OCI-LY3 (cell line): ENCODE measurements around the gene SLC15A1.

Source experiments
- H2AFZ ChIP-seq: fragments of 200-600, 300-600 bp; shearing (Covaris generic); 2 replicates; pipeline ENCODE4 v1.6.0; 2014; ENCODE audit warnings: antibody characterized with exemption, low read depth, low read length
- H3K27ac ChIP-seq: fragments of 200-600, 300-600 bp; sonication (generic); 2 replicates; pipeline ENCODE4 v1.5.1; 2014; ENCODE audit warnings: mild to moderate bottlenecking, low read length, moderate library complexity, mixed read lengths
- H3K27me3 ChIP-seq: fragments of 200-600, 300-600 bp; sonication (generic); 2 replicates; pipeline ENCODE4 v1.6.1; 2014; ENCODE audit warnings: low read depth, low read length, mixed read lengths
- H3K36me3 ChIP-seq: fragments of 200-600, 300-600 bp; sonication (generic); replicated peaks from 2 replicates; pipeline ENCODE3; 2014; ENCODE audit warnings: low read depth, low read length, mixed read lengths
- H3K4me1 ChIP-seq: fragments of 300-600, 200-600 bp; sonication (generic); 2 replicates; pipeline ENCODE4 v1.6.1; 2014; ENCODE audit warnings: low read length, mixed read lengths
- H3K4me2 ChIP-seq: fragments of 200-600, 300-600 bp; sonication (generic); 2 replicates; pipeline ENCODE4 v1.6.1; 2014; ENCODE audit warnings: low read length, mixed read lengths
- H3K4me3 ChIP-seq: fragments of 300-600, 200-600 bp; sonication (generic); 2 replicates; pipeline ENCODE4 v1.5.1; 2014; ENCODE audit warnings: antibody characterized with exemption, mild to moderate bottlenecking, low read length, moderate library complexity
- H3K79me2 ChIP-seq: fragments of 300-600, 200-600 bp; shearing (Covaris generic); 2 replicates; pipeline ENCODE4 v1.6.1; 2014; ENCODE audit warnings: mild to moderate bottlenecking, low read length, mixed read lengths
- H3K9ac ChIP-seq: fragments of 300-600, 200-600 bp; shearing (Covaris generic); 2 replicates; pipeline ENCODE4 v1.6.0; 2014; ENCODE audit warnings: mild to moderate bottlenecking, low read length, moderate library complexity
- H3K9me3 ChIP-seq: fragments of 200-600, 300-600 bp; shearing (Covaris generic); 2 replicates; pipeline ENCODE4 v1.6.1; 2014; ENCODE audit warnings: low read length, mixed read lengths; ENCODE audit not compliant: insufficient read depth
- H4K20me1 ChIP-seq: fragments of 200-600, 300-600 bp; sonication (generic); 2 replicates; pipeline ENCODE4 v1.6.1; 2016; ENCODE audit warnings: low read length, mixed read lengths; ENCODE audit not compliant: insufficient read depth
- EZH2phosphoT487 ChIP-seq: fragments of 200-600 bp; shearing (Covaris generic); IDR thresholded peaks from 2 replicates; pipeline ENCODE4 v1.6.1; 2018; ENCODE audit warnings: antibody characterized with exemption, mixed run types, low read depth
- TF ChIP-seq, protein P1 (sequence below): fragments of 200-600, 300-600 bp; sonication (generic); IDR thresholded peaks from 2 replicates; pipeline ENCODE4 v1.5.1; 2014; ENCODE audit warnings: antibody characterized with exemption, low read length, low read depth

The SLC15A1 gene, protein sequence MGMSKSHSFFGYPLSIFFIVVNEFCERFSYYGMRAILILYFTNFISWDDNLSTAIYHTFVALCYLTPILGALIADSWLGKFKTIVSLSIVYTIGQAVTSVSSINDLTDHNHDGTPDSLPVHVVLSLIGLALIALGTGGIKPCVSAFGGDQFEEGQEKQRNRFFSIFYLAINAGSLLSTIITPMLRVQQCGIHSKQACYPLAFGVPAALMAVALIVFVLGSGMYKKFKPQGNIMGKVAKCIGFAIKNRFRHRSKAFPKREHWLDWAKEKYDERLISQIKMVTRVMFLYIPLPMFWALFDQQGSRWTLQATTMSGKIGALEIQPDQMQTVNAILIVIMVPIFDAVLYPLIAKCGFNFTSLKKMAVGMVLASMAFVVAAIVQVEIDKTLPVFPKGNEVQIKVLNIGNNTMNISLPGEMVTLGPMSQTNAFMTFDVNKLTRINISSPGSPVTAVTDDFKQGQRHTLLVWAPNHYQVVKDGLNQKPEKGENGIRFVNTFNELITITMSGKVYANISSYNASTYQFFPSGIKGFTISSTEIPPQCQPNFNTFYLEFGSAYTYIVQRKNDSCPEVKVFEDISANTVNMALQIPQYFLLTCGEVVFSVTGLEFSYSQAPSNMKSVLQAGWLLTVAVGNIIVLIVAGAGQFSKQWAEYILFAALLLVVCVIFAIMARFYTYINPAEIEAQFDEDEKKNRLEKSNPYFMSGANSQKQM

DNA sequence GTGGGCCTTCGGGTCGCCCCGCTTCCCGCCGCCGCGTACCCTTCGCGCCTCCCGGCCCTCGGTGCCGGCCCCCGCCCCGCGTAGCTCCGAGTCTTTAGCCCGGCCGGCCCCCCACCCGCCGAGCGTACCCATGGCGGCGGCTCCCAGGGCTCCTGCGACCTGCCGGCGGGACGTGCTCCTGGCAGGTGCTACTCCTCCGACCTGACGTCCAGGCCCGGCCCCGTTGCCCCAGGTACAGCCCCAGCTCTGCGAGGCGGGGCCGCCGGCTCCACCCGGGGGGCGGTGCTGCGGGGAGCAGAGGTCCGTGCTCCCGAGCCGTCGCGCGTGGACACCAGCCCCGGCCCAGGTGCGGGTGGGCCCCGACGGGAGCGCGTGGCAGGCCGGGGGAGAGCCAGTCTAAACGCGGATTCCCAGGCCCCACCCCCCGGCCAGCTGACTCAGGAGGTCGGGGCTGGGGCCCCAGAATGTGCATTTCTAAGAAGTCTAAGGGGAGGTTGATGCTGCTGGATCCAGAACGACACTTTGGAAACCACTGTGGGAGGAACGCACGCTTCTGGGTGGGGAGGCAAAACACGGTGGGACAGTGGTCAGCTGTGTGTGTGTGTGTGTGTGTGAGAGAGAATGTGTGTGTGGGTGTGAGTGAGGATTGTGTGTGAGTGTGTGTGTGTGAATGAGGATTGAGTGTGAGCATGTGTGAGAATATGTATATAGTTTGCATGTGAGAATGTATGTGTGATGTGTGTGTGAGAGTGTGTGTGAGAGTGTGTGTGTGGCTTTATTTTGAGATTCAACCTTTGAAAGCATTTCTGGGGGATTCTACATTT is at the start of gene SLC15A1:
Gene SLC15A1, minus strand, starts transcription at position 206 of the 824 bp plus-strand sequence. Its CDS starts 74 bp downstream, at position 132.
- Histone ChIP-seq H3K4me3 (no peak within 1 kb of the TSS), H3K36me3 (no peaks in the 10 kb centered on the region), H3K4me1 (no peaks in the 10 kb centered on the region), H3K27me3 (peaks cover 8% of the 10 kb centered on the region), H3K4me2 (no peak within 1 kb of the TSS), H3K9ac (no peak within 1 kb of the TSS), H2AFZ (no peak within 1 kb of the TSS), H3K27ac (no peak within 1 kb of the TSS), H4K20me1 (no peaks in the 10 kb centered on the region), H3K79me2 (no peaks in the 10 kb centered on the region), H3K9me3 (no peaks in the 10 kb centered on the region)
- no peak for TF ChIP-seq EZH2phosphoT487
- TF ChIP-seq, protein P1, sequence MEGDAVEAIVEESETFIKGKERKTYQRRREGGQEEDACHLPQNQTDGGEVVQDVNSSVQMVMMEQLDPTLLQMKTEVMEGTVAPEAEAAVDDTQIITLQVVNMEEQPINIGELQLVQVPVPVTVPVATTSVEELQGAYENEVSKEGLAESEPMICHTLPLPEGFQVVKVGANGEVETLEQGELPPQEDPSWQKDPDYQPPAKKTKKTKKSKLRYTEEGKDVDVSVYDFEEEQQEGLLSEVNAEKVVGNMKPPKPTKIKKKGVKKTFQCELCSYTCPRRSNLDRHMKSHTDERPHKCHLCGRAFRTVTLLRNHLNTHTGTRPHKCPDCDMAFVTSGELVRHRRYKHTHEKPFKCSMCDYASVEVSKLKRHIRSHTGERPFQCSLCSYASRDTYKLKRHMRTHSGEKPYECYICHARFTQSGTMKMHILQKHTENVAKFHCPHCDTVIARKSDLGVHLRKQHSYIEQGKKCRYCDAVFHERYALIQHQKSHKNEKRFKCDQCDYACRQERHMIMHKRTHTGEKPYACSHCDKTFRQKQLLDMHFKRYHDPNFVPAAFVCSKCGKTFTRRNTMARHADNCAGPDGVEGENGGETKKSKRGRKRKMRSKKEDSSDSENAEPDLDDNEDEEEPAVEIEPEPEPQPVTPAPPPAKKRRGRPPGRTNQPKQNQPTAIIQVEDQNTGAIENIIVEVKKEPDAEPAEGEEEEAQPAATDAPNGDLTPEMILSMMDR, result no peak

DNA sequence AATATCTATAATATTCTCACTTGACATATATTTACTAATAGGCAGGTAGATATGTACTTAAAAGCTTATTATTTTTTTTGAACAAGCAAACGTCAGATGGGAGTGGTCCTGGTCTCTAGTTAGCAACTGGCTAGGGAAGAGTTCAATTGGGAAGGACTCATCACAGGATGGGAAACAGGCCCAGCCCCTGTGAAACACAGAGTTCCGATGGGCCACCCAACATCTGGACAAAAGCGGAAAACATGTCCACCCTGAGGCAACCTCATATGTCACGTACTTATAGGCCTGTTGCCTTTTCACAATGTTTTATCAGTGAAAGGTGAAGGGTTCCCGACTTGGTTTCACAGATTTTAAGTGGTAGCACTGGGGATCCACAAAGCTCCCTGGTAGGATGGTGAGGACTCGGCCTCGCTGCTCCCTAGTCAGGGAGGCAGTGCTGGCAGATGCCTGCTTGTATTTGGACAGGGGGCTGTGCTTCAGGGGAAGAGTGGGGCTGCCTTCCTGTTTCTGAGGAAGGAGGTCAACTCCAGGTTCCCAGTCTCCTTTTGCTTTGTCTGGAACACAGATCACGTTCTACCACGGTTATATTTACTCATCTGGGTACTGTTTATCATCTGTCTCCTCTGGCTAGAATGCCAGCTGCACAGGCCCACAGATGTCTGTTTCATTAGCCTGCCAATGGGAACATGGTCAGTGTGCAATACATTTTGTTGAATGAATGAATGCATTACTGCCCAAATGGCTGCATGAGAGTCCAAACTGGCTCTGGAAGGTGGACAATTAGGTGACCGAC is 49.4 kb upstream of the SLC15A1 start:
- Histone ChIP-seq H3K27ac (no peak overlapping the region), H3K4me2 (no peak overlapping the region), H3K9me3 (no peaks in the 10 kb centered on the region), H3K36me3 (no peaks in the 10 kb centered on the region), H3K27me3 (no peaks in the 10 kb centered on the region), H3K4me1 (no peaks in the 10 kb centered on the region), H4K20me1 (no peaks in the 10 kb centered on the region), H3K79me2 (no peaks in the 10 kb centered on the region), H3K4me3 (no peak overlapping the region), H2AFZ (no peak overlapping the region), H3K9ac (no peak overlapping the region)
- TF ChIP-seq, protein P1, result no peak
- TF ChIP-seq EZH2phosphoT487, result no peak

DNA sequence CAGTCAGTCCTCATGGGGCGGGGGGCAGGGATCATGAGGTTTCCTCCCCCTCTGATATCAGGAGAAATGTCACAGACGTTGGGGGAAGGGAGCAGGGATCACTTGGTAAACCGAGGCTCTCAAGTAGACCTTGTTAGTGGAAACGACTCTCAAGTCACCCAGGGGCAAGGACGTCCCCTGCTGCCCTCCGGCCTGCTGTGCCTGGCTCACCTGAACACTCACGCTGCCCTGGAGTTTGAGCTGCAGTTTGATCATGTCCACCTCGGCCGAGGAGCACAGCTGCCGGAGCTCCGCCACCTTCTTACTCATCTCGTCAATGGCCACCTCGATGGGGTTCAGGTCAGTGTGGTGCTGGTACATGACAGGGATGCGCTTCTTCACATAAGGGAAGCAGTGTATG is 47.6 kb upstream of the SLC15A1 start:
- H2AFZ ChIP-seq, result no peak overlapping the region
- H3K27ac ChIP-seq, result no peak overlapping the region

More for the DNA sequence above, 47.6 kb upstream of the SLC15A1 start:
- Histone ChIP-seq H3K4me3 (no peak overlapping the region), H3K4me2 (no peak overlapping the region), H3K27me3 (no peaks in the 10 kb centered on the region), H3K9ac (no peak overlapping the region), H3K4me1 (no peaks in the 10 kb centered on the region), H3K9me3 (no peaks in the 10 kb centered on the region), H3K36me3 (no peaks in the 10 kb centered on the region), H3K79me2 (no peaks in the 10 kb centered on the region), H4K20me1 (no peaks in the 10 kb centered on the region)
- TF ChIP-seq EZH2phosphoT487, result no peak
- TF ChIP-seq, protein P1, result no peak
